ENCODE measurements around the gene P4HTM.

The P4HTM gene

DNA sequence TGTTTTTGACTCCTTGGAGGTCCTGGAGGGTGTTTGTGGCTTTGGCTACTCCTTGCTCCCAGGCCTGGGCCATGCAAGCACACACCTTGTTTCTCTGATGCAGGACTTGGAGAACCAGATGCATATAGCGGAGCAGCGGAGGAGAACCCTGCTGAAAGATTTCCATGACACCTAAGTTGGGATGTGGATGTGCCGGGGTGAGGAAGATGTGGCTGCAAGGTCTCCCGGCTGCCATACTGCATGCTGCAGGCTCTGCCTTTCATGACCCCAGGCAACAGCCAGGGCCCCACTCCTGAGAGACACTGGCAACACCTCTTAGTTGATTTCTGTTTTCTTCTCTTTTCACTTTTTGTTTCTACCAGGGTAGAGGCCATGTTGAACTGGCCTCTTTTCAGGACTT is 6.9 kb upstream of the P4HTM start:
- Histone ChIP-seq H3K4me3 (ENCODE audit: extremely low read depth, insufficient read depth, low read length, poor library complexity, severe bottlenecking) (no peak overlapping the region), H3K4me1 (ENCODE audit: control insufficient read depth, insufficient read depth, low read length, poor library complexity, severe bottlenecking) (peaks cover 3% of the 10 kb centered on the region), H3K27ac (ENCODE audit: low read depth, low read length, severe bottlenecking) (no peak overlapping the region), H3K9me3 (ENCODE audit: control insufficient read depth, low read length) (no peaks in the 10 kb centered on the region), H3K36me3 (ENCODE audit: control insufficient read depth, insufficient read depth, low read length) (peaks cover 68% of the 10 kb centered on the region)
- WGBS, 2 experiments (ENCODE audit: insufficient coverage in 2 of 2) = 92 to 100% methylated on average over 3 to 4 of the region's 4 CpGs

DNA sequence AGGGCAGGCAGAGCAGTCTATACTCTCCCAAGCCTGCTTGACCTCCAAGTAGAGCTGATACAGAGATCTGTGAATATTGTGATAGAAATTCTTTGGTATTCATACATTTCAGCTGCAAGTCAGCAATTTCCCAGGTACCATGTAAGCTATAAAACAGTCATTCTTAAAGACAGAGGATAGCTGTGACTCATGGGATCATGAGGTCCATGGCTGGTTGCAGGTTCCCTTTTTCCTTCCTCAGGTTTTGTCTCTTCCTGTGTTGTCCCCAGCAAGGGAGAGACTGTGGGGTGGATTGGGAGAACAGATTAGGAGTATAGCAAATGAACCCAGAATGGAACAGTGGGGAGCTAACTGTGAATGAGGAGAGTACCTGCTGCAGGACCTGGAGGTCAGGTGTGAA is 5.4 kb upstream of the P4HTM start:
- Histone ChIP-seq H3K4me1 (ENCODE audit: control insufficient read depth, insufficient read depth, low read length, poor library complexity, severe bottlenecking) (peaks cover 3% of the 10 kb centered on the region), H3K9me3 (ENCODE audit: control insufficient read depth, low read length) (no peaks in the 10 kb centered on the region), H3K27ac (ENCODE audit: low read depth, low read length, severe bottlenecking) (no peak overlapping the region), H3K36me3 (ENCODE audit: control insufficient read depth, insufficient read depth, low read length) (peaks cover 54% of the 10 kb centered on the region), H3K4me3 (ENCODE audit: extremely low read depth, insufficient read depth, low read length, poor library complexity, severe bottlenecking) (no peak overlapping the region)

GRCh38 chr3:48985831-48986376 is 4.1 kb upstream of the P4HTM start:
- Histone ChIP-seq H3K4me3 (ENCODE audit: extremely low read depth, insufficient read depth, low read length, poor library complexity, severe bottlenecking) (no peak overlapping the region), H3K27ac (ENCODE audit: low read depth, low read length, severe bottlenecking) (no peak overlapping the region), H3K36me3 (ENCODE audit: control insufficient read depth, insufficient read depth, low read length) (peaks cover 44% of the 10 kb centered on the region), H3K4me1 (ENCODE audit: control insufficient read depth, insufficient read depth, low read length, poor library complexity, severe bottlenecking) (peaks cover 3% of the 10 kb centered on the region), H3K9me3 (ENCODE audit: control insufficient read depth, low read length) (no peaks in the 10 kb centered on the region)
- 96 to 97% methylated on average over 6 to 7 of the region's 7 CpGs for WGBS, 2 experiments (ENCODE audit: insufficient coverage in 2 of 2)

GRCh38 chr3:48989126-48989795 is 780 bp upstream of the P4HTM start:
- WGBS, 2 experiments (ENCODE audit: insufficient coverage in 2 of 2) = 6 to 10% methylated on average over 18 to 21 of the region's 21 CpGs
- H3K4me3 ChIP-seq (ENCODE audit: extremely low read depth, insufficient read depth, low read length, poor library complexity, severe bottlenecking) = peak overlapping the region; percentile 61
- peaks cover 17% of the 10 kb centered on the region for H3K36me3 ChIP-seq (ENCODE audit: control insufficient read depth, insufficient read depth, low read length)
- H3K27ac ChIP-seq (ENCODE audit: low read depth, low read length, severe bottlenecking) = peak overlapping the region; percentile 97
- H3K9me3 ChIP-seq (ENCODE audit: control insufficient read depth, low read length) = no peaks in the 10 kb centered on the region
- H3K4me1 ChIP-seq (ENCODE audit: control insufficient read depth, insufficient read depth, low read length, poor library complexity, severe bottlenecking) = no peaks in the 10 kb centered on the region

- H3K27ac ChIP-seq (ENCODE audit: low read depth, low read length, severe bottlenecking) = peak overlapping the region; percentile 97
- WGBS, 2 experiments (ENCODE audit: insufficient coverage in 2 of 2) = 9 to 13% methylated on average over 35 to 38 of the region's 40 CpGs
These were observed 812 bp downstream of the P4HTM start for GRCh38 chr3:48990636-48991469.

DNA sequence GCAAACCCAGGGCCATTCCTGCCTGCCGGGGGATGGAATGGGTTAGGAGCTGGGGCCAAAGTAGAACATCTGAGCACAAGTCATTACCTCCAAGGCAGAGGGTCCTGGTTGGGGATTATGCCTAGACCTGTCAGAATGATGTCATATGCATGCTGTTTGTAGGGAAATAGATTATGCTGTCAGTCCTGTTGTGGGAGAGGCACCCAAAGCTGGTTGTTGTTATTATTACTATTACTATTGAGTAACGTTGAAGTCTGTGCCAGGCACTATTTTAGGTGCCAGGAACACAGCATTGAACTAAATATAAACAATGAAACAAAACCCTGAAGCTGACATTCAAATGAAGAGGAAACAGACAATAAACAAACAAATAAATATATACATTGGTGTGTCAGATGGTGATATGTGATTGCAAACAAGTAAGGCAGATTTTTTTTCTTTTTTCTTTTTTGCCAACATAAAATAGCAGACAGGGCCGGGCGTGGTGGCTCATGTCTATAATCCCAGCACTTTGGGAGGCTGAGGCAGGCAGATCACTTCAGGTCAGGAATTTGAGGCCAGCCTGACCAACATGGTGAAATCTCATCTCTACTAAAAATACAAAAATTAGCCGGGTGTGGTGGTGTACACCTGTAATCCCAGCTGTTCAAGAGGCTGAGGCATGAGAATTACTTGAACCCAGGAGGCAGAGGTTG is 2.0 kb downstream of the P4HTM start:
- H3K27ac ChIP-seq (ENCODE audit: low read depth, low read length, severe bottlenecking) = no peak overlapping the region
- H3K4me1 ChIP-seq (ENCODE audit: control insufficient read depth, insufficient read depth, low read length, poor library complexity, severe bottlenecking) = no peaks in the 10 kb centered on the region

More at GRCh38 chr3:48990636-48991469, 812 bp downstream of the P4HTM start:
- H3K36me3 ChIP-seq (ENCODE audit: control insufficient read depth, insufficient read depth, low read length) = peaks cover 10% of the 10 kb centered on the region
- no peaks in the 10 kb centered on the region for H3K9me3 ChIP-seq (ENCODE audit: control insufficient read depth, low read length)
- H3K4me3 ChIP-seq (ENCODE audit: extremely low read depth, insufficient read depth, low read length, poor library complexity, severe bottlenecking) = peak overlapping the region; percentile 61
- no peaks in the 10 kb centered on the region for H3K4me1 ChIP-seq (ENCODE audit: control insufficient read depth, insufficient read depth, low read length, poor library complexity, severe bottlenecking)

DNA sequence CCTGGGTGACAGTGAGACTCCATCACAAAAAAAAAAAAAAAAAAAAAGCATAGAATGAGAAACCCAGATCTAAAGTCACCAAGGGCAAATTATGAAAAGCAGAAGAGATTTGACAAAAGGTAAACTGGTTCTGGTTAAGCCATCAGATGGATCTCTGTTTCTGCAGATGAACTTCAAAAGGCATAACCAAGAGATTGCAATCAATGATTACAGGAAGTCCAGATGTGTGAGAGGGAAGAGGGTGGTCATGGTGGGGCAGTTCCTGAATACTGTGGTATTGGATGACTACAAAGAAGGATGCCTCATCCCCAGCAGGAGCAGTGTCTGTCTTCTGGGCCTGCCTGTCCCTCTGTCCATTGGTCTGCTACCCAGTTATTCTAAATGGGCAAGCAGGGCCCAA is 3.8 kb downstream of the P4HTM start:
- H3K36me3 ChIP-seq (ENCODE audit: control insufficient read depth, insufficient read depth, low read length) = peaks cover 15% of the 10 kb centered on the region
- no peak overlapping the region for H3K27ac ChIP-seq (ENCODE audit: low read depth, low read length, severe bottlenecking)
- H3K4me3 ChIP-seq (ENCODE audit: extremely low read depth, insufficient read depth, low read length, poor library complexity, severe bottlenecking) = no peak overlapping the region
- peaks cover 3% of the 10 kb centered on the region for H3K4me1 ChIP-seq (ENCODE audit: control insufficient read depth, insufficient read depth, low read length, poor library complexity, severe bottlenecking)
- H3K9me3 ChIP-seq (ENCODE audit: control insufficient read depth, low read length) = no peaks in the 10 kb centered on the region

More for the DNA sequence above, 2.0 kb downstream of the P4HTM start:
- no peaks in the 10 kb centered on the region for H3K9me3 ChIP-seq (ENCODE audit: control insufficient read depth, low read length)
- peaks cover 15% of the 10 kb centered on the region for H3K36me3 ChIP-seq (ENCODE audit: control insufficient read depth, insufficient read depth, low read length)
- WGBS, 2 experiments (ENCODE audit: insufficient coverage in 2 of 2) = 100% methylated on average over 1 to 2 of the region's 5 CpGs
- no peak overlapping the region for H3K4me3 ChIP-seq (ENCODE audit: extremely low read depth, insufficient read depth, low read length, poor library complexity, severe bottlenecking)

- no peaks in the 10 kb centered on the region for H3K9me3 ChIP-seq (ENCODE audit: control insufficient read depth, low read length)
- WGBS, 2 experiments (ENCODE audit: insufficient coverage in 2 of 2) = 96 to 99% methylated on average over 8 of the region's 8 CpGs
- peaks cover 3% of the 10 kb centered on the region for H3K4me1 ChIP-seq (ENCODE audit: control insufficient read depth, insufficient read depth, low read length, poor library complexity, severe bottlenecking)
- peaks cover 15% of the 10 kb centered on the region for H3K36me3 ChIP-seq (ENCODE audit: control insufficient read depth, insufficient read depth, low read length)
- no peak overlapping the region for H3K27ac ChIP-seq (ENCODE audit: low read depth, low read length, severe bottlenecking)
- H3K4me3 ChIP-seq (ENCODE audit: extremely low read depth, insufficient read depth, low read length, poor library complexity, severe bottlenecking) = no peak overlapping the region
These were observed 6.6 kb downstream of the P4HTM start for GRCh38 chr3:48996640-48997039.

- H3K9me3 ChIP-seq (ENCODE audit: control insufficient read depth, low read length) = no peaks in the 10 kb centered on the region
- H3K4me3 ChIP-seq (ENCODE audit: extremely low read depth, insufficient read depth, low read length, poor library complexity, severe bottlenecking) = no peak overlapping the region
- peaks cover 3% of the 10 kb centered on the region for H3K4me1 ChIP-seq (ENCODE audit: control insufficient read depth, insufficient read depth, low read length, poor library complexity, severe bottlenecking)
- peaks cover 15% of the 10 kb centered on the region for H3K36me3 ChIP-seq (ENCODE audit: control insufficient read depth, insufficient read depth, low read length)
- no peak overlapping the region for H3K27ac ChIP-seq (ENCODE audit: low read depth, low read length, severe bottlenecking)
- WGBS, 2 experiments (ENCODE audit: insufficient coverage in 2 of 2) = 91 to 95% methylated on average over 7 to 8 of the region's 8 CpGs
These were observed 7.1 kb downstream of the P4HTM start for GRCh38 chr3:48997102-48997635.

GRCh38 chr3:48997714-48998637 is 7.9 kb downstream of the P4HTM start:
- H3K4me3 ChIP-seq (ENCODE audit: extremely low read depth, insufficient read depth, low read length, poor library complexity, severe bottlenecking) = no peak overlapping the region
- no peak overlapping the region for H3K27ac ChIP-seq (ENCODE audit: low read depth, low read length, severe bottlenecking)
- WGBS, 2 experiments (ENCODE audit: insufficient coverage in 2 of 2) = 84 to 89% methylated on average over 15 of the region's 20 CpGs

More at GRCh38 chr3:48997714-48998637, 7.9 kb downstream of the P4HTM start:
- Histone ChIP-seq H3K4me1 (ENCODE audit: control insufficient read depth, insufficient read depth, low read length, poor library complexity, severe bottlenecking) (peaks cover 3% of the 10 kb centered on the region), H3K9me3 (ENCODE audit: control insufficient read depth, low read length) (no peaks in the 10 kb centered on the region), H3K36me3 (ENCODE audit: control insufficient read depth, insufficient read depth, low read length) (peaks cover 15% of the 10 kb centered on the region)

All from mesodermal cell (in vitro differentiated cells).